Testis (tissue), 2 donors: ENCODE results near the gene C19orf73.

Experiments used
- CTCF ChIP-seq, 3 experiments: fragments of 450-650 bp in 2 of 3; fragments of 200-600 bp in 1 of 3; sonication (generic) in 1 of 3; IDR thresholded peaks; one replicate each; pipeline ENCODE4 v1.5.1; 2016 to 2019; ENCODE audit warnings: antibody characterized with exemption in 3 of 3, mild to moderate bottlenecking in 2 of 3, moderate library complexity in 1 of 3
- POLR2A ChIP-seq: fragments of 450-650 bp; IDR thresholded peaks from one replicate; pipeline ENCODE4 v1.6.1; 2017; ENCODE audit warnings: antibody characterized with exemption, mild to moderate bottlenecking, moderate library complexity

- TF ChIP-seq CTCF (IDR thresholded peaks at IDR 0.05) (no peak), POLR2A (no peak)
Observed at GRCh38 chr19:49102303-49102702, 16.6 kb downstream of the C19orf73 start.
